Esophagus squamous epithelium (tissue), 4 donors: ENCODE results near the gene IQCC.

Experiments used
- POLR2A ChIP-seq, 4 donors: fragments of 450-650 bp; IDR thresholded peaks; one replicate each; pipeline ENCODE4 v1.6.1; 2017; ENCODE audit warnings: antibody characterized with exemption in 4 of 4, mild to moderate bottlenecking in 4 of 4, moderate library complexity in 3 of 4
- TF ChIP-seq, protein P1 (sequence below), 6 experiments: fragments of 450-650 bp in 4 of 6; fragments of 200-600 bp in 2 of 6; sonication (generic) in 2 of 6; IDR thresholded peaks; one replicate each; pipeline ENCODE4 v1.5.1; 2016 to 2019; ENCODE audit warnings: antibody characterized with exemption in 6 of 6, mild to moderate bottlenecking in 4 of 6, moderate library complexity in 4 of 6

- TF ChIP-seq, protein P1, sequence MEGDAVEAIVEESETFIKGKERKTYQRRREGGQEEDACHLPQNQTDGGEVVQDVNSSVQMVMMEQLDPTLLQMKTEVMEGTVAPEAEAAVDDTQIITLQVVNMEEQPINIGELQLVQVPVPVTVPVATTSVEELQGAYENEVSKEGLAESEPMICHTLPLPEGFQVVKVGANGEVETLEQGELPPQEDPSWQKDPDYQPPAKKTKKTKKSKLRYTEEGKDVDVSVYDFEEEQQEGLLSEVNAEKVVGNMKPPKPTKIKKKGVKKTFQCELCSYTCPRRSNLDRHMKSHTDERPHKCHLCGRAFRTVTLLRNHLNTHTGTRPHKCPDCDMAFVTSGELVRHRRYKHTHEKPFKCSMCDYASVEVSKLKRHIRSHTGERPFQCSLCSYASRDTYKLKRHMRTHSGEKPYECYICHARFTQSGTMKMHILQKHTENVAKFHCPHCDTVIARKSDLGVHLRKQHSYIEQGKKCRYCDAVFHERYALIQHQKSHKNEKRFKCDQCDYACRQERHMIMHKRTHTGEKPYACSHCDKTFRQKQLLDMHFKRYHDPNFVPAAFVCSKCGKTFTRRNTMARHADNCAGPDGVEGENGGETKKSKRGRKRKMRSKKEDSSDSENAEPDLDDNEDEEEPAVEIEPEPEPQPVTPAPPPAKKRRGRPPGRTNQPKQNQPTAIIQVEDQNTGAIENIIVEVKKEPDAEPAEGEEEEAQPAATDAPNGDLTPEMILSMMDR (IDR thresholded peaks at IDR 0.05): no peak
- TF ChIP-seq POLR2A (IDR thresholded peaks at IDR 0.05): no peak
Measured at GRCh38 chr1:32204943-32205361, 519 bp upstream of the IQCC start.
